Gastroesophageal sphincter (tissue), 3 donors: ENCODE data around the gene CABLES2.

Experiments
- CTCF ChIP-seq, 4 experiments: fragments of 200-600 bp in 2 of 4; fragments of 450-650 bp in 2 of 4; sonication (generic) in 1 of 4; IDR thresholded peaks; one replicate each; pipeline ENCODE4 v1.5.1; 2017 to 2019; ENCODE audit warnings: antibody characterized with exemption in 4 of 4, mild to moderate bottlenecking in 2 of 4, moderate library complexity in 2 of 4
- POLR2A ChIP-seq, 2 donors: fragments of 450-650 bp; IDR thresholded peaks; one replicate each; pipeline ENCODE4 v1.6.1; 2017; ENCODE audit warnings: antibody characterized with exemption in 2 of 2, mild to moderate bottlenecking in 2 of 2, moderate library complexity in 1 of 2
- POLR2AphosphoS5 ChIP-seq: sonication (generic); formaldehyde crosslinking; IDR thresholded peaks from one replicate; pipeline ENCODE4 v1.6.1; 2017; ENCODE audit warnings: antibody characterized with exemption

GRCh38 chr20:62421716-62421990, 14.6 kb upstream of the CABLES2 start:
- no peak for TF ChIP-seq CTCF (IDR thresholded peaks at IDR 0.05)
- TF ChIP-seq POLR2A (IDR thresholded peaks at IDR 0.05): no peak
- TF ChIP-seq POLR2AphosphoS5: no peak
